Right ventricle myocardium inferior (tissue), 1 donor: Measurements from ENCODE around the gene CRTAP. TPM values are rescaled to one million over a fixed set of nuclear protein-coding genes. Genes with fewer than 3 reads are reported as not detected.
"Not testable (repeated sequence)": the region's sequence is repeated elsewhere in the genome, so short reads cannot be mapped to it uniquely, and the experiment has no call there.

Source experiments
- ATAC-seq: fragments of 200-7000 bp; cut with Tn5 transposase; one replicate; pipeline ENCODE4 v1.9.1; 2020; ENCODE audit warnings: mild to moderate bottlenecking, moderate library complexity
- DNase-seq: peaks from one replicate; pipeline ENCODE4 v3.0.0; 2021; ENCODE audit errors: missing footprints
- intact Hi-C: fragments of 100-400 bp; cut with DNase I; formaldehyde crosslinking; loops from one replicate; pipeline ENCODE4 v1.11.0; 2022
- long read RNA-seq: library from polyadenylated mRNA; unstranded; transcript quantifications from one replicate; pipeline ENCODE4 v2.0.0, GENCODE V29; 2021
- total RNA-seq: library from RNA; stranded (reverse); fragmentation: NEBNext Ultra II Directional; extraction: Animal tissue kit (Norgen Biotek cat#: 25700); gene quantifications from one replicate; pipeline ENCODE4 v1.2.1, GENCODE V29; 2021
- donor health status: DM: no; HTN: yes; CAD: no; lungs with severe emphysema.

The CRTAP gene
- 93.4 TPM for total RNA-seq
- long read RNA-seq, full-length matches to known transcripts, result 48 of 60 reads
- long read RNA-seq, partial matches to known transcripts, result 12 of 60 reads
- long read RNA-seq, other reads (novel, unspliced or antisense), result 0 of 60 reads

GRCh38 chr3:33113772-33114621 is at the start of gene CRTAP:
Gene CRTAP (plus strand): TSS chr3:33114014. CDS start chr3:33114078, 64 bp downstream.
- peak; percentile 97 for ATAC-seq
- intact Hi-C loops, result loop anchor here (2.0 to 10.0 kb wide), 2 partner anchors 17 to 321 kb away; partner anchors contain the start of genes GLB1 and TMPPE
- DNase-seq, result peak; percentile 98

- no peak for DNase-seq
- intact Hi-C loops, result no loop called here
- no peak for ATAC-seq
Observed at GRCh38 chr3:33064929-33065328, 48.9 kb upstream of the CRTAP start.

- DNase-seq (no peak), ATAC-seq (no peak)
- intact Hi-C loops, result no loop called here
Observed at GRCh38 chr3:33067484-33067883, 46.3 kb upstream of the CRTAP start.

- DNase-seq, ATAC-seq: not testable (repeated sequence)
- intact Hi-C loops, result loop anchor here (5.0 kb wide), 1 partner anchor 123 kb away; no protein-coding TSS in a partner anchor
Observed at GRCh38 chr3:33069862-33070261, 44.0 kb upstream of the CRTAP start.

GRCh38 chr3:33071181-33071580 is 42.6 kb upstream of the CRTAP start:
- intact Hi-C loops, result loop anchor here (5.0 kb wide), 1 partner anchor 124 kb away; no protein-coding TSS in a partner anchor
- ATAC-seq, result no peak
- DNase-seq, result no peak

- ATAC-seq (no peak), DNase-seq (no peak)
- intact Hi-C loops, result loop anchor here (5.0 kb wide), 1 partner anchor 125 kb away; no protein-coding TSS in a partner anchor
Observed at GRCh38 chr3:33071946-33072345, 41.9 kb upstream of the CRTAP start.

- peak; percentile 50 for ATAC-seq
- no peak for DNase-seq
- intact Hi-C loops, result loop anchor here (5.0 kb wide), 1 partner anchor 127 kb away; no protein-coding TSS in a partner anchor
Observed at GRCh38 chr3:33074217-33075067, 39.4 kb upstream of the CRTAP start.

GRCh38 chr3:33075995-33076394 is 37.8 kb upstream of the CRTAP start:
- no peak for DNase-seq
- peak; percentile 37 for ATAC-seq
- intact Hi-C loops, result no loop called here

- no peak for DNase-seq
- intact Hi-C loops, result no loop called here
- ATAC-seq, result no peak
Observed at GRCh38 chr3:33076952-33077351, 36.9 kb upstream of the CRTAP start.

GRCh38 chr3:33077976-33078375 is 35.8 kb upstream of the CRTAP start:
- DNase-seq (no peak), ATAC-seq (no peak)
- intact Hi-C loops, result no loop called here

GRCh38 chr3:33079813-33080212 is 34.0 kb upstream of the CRTAP start:
- ATAC-seq, DNase-seq, intact Hi-C loops: not testable (repeated sequence)

GRCh38 chr3:33081812-33082211 is 32.0 kb upstream of the CRTAP start:
- intact Hi-C loops, result no loop called here

GRCh38 chr3:33083958-33084357 is 29.9 kb upstream of the CRTAP start:
- DNase-seq (no peak), ATAC-seq (no peak)
- intact Hi-C loops, result no loop called here

More at GRCh38 chr3:33081812-33082211, 32.0 kb upstream of the CRTAP start:
- no peak for DNase-seq
- no peak for ATAC-seq

GRCh38 chr3:33088691-33089090 is 25.1 kb upstream of the CRTAP start:
- intact Hi-C loops, result no loop called here
- ATAC-seq, result no peak
- DNase-seq, result no peak

- intact Hi-C loops, result no loop called here
Observed at GRCh38 chr3:33089515-33089914, 24.3 kb upstream of the CRTAP start.

GRCh38 chr3:33091746-33092145 is 22.1 kb upstream of the CRTAP start:
- ATAC-seq, result no peak
- intact Hi-C loops, result no loop called here
- no peak for DNase-seq

More at GRCh38 chr3:33089515-33089914, 24.3 kb upstream of the CRTAP start:
- DNase-seq, result no peak
- ATAC-seq, result no peak

- peak; percentile 32 for ATAC-seq
- intact Hi-C loops, result no loop called here
- DNase-seq, result no peak
Observed at GRCh38 chr3:33092496-33093254, 21.1 kb upstream of the CRTAP start.

- ATAC-seq (no peak), DNase-seq (no peak)
- intact Hi-C loops, result no loop called here
Observed at GRCh38 chr3:33093847-33094246, 20.0 kb upstream of the CRTAP start.
